GM12892 (cell line): ENCODE results near the gene CACNA1E.
"Not testable (repeated sequence)": the region's sequence is repeated elsewhere in the genome, so short reads cannot be mapped to it uniquely, and the experiment has no call there.

Experiments
- DNase-seq: peaks from one replicate; pipeline ENCODE4 v3.0.0; 2011; ENCODE audit not compliant: insufficient read length
- FAIRE-seq: peaks from 2 replicates; lab custom pipeline; 2011; peaks lifted over from hg19 to GRCh38; lab: Jason Lieb, UNC
- POLR2A ChIP-seq: IDR thresholded peaks from 2 replicates; pipeline ENCODE4 v1.6.1; 2011; ENCODE audit warnings: low read depth, low read length, control low read depth
- POLR2AphosphoS5 ChIP-seq: IDR thresholded peaks from 2 replicates; pipeline ENCODE4 v1.6.1; 2011; ENCODE audit warnings: low read depth, low read length, control low read depth
- TAF1 ChIP-seq: IDR thresholded peaks from 2 replicates; pipeline ENCODE4 v1.6.1; 2011; ENCODE audit warnings: low read depth, mild to moderate bottlenecking, control low read depth, low read length, borderline replicate concordance

Gene CACNA1E

DNA sequence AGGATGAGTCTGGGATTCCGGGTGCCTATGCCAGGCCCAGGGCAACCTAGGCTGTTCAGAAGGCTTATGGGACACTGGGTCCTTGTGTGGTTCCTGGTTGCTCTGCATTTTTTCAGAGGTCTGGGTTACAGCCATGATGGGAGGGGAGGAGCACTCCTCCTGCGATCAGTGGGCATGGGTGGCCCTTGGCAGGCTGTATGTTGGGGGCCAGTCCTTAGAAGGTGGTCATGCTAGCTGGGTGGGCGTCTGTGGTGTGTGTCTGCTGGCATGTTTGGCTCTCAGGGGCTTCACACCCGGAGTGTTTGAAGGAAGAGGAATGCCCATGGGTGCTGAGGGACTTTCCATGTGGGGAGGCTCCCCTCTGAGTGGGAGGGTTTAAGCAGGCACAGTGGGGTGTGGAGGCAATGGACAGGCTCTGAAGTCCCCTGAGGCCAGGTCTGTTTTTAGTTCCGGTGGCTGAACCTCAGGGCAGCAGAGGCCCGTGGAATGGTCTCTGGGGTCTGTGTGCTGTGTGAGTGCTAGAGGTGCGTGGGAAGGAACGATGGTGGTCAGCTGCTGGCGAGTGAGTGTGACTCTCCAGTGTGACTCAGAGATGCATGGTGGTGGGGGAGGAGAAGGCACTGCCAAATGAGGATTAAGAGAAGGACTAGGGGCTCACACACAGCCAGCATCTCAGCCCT is 25.3 kb downstream of the CACNA1E start:
- DNase-seq (no peak), FAIRE-seq (peak; percentile 85)
- TF ChIP-seq POLR2A (no peak), TAF1 (0 out of 2 replicates have a peak, but pooled peaks have one; percentile 31), POLR2AphosphoS5 (peak; percentile 23; the same call in 1 of the 2 replicates)

DNA sequence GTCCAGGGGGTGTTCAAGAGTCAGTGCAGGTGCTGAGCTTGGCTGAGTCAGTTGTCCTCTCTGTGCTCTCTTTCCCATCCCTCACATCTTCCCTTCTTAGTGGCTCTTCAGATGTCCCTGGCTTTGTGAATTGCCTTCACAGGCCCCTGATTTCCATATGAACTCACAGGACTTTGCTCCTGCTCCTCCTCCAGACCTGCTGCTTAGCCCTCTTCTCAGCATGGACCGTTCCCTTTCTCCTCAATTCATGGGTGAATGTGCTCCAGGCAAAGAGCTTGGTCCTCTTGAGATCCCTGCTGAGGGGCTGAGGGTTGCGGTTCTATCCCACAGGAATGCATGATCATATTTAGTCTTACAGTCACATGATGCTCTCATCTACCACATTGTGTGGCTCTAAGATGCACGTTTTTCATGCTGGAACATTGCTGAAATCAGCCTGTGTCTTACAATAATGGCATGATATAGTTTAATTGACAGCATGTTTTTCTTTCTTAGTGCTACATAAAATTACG is 30.5 kb downstream of the CACNA1E start:
- no peak for DNase-seq
- TF ChIP-seq POLR2AphosphoS5 (no peak), TAF1 (no peak), POLR2A (no peak)
- FAIRE-seq, result no peak

DNA sequence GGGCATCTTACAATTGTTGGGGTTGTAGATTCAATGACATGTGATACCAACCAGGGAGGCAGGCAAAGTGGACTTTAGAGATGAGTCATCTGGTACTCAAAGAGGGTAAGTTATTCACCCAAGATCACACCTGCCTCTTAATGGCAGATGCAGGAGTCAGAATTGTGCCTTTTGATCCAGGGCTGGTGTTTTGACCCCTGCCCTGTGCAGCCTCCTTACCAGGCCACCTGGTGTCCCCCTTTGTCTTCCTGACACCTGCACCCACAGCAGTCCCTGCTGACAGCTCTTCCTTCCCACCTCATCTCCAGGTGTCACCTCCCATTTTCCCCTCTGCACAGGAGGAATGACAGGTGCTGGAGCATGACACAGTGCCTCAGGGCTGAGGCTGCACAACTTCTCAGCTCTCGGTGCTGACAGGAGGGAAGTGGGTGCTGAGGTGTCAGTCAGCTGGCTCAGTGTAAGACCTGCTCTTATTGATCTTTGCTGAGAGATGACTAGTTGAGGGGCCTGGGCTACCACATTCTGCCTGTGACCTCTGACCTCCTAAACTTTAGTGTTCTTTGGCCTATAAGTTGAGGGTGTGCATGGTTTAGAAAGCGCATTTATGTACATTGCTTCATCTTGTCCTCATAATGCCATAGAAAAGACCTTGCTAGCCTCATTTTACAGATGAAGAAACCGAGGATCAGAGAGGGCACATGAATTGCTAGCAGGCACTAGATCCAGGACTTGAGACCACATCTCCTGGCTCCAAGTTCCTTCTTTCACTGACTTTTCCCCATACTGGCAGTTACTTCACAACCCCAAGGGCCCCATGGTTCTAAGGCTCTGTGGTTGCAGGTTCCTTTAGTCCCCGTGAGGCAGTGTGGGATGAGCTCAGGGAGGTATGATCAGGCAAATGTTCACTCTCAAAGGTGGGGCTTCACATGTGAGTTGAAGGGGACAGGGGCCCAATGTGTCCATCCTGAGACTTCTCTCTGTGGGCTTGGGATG is 31.3 kb downstream of the CACNA1E start:
- no peak for DNase-seq
- peak; percentile 84 for FAIRE-seq
- TF ChIP-seq POLR2AphosphoS5 (0 out of 2 replicates have a peak, but pooled peaks have one; percentile 20), TAF1 (no peak)

DNA sequence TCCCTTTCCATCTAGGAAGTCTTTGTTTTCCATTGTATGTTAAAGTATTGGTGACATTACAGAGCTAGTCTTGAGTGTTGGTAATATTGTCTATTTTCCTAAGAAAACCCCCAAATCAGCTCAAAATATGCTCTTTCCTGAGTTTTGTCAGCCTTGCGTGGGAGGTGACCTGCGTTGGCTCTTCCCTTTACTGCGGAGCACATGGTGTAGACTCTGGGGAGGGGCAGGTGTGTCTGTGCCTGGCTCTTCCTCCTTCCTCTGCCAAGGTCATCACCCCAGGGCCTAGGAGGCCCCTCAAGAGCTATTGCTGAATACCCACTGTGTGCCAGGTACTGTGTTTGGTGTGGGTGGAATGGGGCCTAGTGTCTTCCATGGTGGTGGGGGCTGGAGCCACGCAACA is 33.4 kb downstream of the CACNA1E start:
- FAIRE-seq (no peak), DNase-seq (no peak)
- TF ChIP-seq TAF1 (no peak), POLR2AphosphoS5 (no peak), POLR2A (no peak)

DNA sequence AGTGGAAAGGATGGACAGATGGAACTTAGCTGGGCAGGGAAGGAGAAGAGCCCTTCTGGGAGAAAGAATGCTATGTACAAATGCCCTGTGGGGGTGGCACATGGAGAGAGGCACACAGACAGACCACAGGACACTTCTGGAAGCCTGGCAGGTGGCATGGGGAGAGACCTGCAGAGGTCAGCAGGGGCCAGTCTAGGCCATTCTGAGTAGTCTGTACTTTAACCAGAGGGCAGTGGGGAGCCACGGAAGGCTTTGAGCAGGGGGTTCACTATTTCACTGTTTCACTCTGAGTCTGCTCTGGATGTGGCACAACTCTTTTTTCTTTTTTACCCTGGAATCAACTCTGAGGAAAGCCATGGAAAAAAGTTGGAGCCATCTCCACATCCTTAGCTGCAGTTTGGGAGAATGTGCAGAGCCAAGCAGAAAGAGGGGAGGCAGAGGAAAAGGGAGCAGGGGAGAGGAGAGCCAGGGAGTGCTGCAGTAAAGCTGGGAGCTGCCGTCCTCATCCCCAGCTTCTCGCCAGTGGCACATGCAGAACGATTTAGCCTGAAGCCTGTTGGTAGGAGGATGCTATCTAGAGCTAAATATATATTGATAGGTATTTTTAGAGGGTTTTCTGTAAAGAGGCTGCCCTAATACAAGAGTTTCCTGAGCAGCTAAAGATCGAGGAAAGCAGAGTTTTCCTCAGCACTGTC is 34.0 kb downstream of the CACNA1E start:
- DNase-seq, result no peak
- TF ChIP-seq POLR2AphosphoS5, result no peak
- no peak for TF ChIP-seq TAF1
- TF ChIP-seq POLR2A, result no peak
- no peak for FAIRE-seq

DNA sequence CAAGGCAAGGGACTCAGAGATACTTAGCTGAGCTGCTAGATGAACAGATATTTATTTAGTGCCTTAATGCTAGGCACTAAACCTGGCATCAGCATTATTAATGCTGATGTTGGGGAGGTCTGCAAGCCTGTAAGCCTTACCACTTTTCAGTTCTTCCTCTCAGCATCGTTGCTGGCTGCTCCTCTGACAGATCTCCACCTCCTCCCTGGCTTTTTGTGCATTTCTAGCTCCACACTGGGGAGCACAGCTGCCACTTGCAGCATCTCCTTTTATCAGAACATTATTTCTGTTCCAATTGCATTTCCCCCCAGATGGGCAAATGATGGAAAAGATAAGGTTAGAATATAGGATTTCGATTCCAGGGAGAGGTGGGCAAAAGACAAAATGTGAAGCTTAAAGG is 34.8 kb downstream of the CACNA1E start:
- FAIRE-seq (no peak), DNase-seq (no peak)
- TF ChIP-seq POLR2AphosphoS5 (no peak), POLR2A (no peak), TAF1 (no peak)

DNA sequence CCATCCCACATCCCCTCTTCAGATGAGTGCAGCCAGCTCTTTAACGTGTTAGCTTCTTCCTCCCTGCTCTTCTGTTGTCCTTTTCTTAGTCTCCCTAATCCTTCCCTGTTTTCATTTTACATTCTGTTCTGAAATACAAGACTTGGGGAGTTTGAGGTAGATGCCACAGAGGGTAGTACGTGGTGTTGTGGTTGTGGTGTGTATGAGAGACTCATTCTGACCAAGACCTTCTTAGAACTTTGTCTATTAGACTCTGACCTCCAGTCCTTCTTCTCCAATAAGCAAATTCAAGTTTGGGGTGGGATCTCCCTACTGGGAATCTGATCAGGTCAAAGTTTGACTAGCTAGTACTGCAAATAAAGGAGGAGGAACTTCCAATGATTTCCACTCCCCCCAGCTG is 39.5 kb downstream of the CACNA1E start:
- no peak for DNase-seq
- FAIRE-seq, result peak; percentile 33
- TF ChIP-seq TAF1 (no peak), POLR2AphosphoS5 (no peak), POLR2A (no peak)

DNA sequence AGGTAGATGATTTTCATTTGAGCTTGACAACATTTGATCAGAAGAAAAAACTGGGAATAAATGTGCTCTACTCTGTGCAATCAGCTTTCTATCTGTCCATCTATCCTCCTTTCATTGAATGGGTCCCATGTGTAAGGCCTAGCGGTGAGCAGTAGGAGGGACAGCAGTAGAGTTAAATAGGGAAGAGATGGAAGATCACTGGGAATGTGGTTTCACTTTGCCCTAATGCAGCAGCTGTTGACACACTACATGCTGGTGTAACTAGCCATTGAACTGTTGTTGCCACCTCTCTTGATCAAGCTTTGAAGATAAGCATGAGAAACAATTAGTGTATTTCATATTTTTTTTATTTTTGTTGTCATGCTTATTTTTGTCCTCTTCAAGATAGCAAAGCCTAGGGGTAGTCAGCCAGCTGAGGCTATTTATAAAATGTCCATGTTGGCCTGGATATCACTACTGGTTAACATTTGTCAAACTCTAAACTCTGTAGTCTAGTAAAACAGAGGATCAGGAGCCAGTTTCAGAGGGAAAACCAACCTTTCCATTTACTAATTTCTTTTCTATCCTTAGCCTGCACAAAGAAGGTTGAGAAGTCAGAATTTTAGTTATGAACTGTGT is 41.9 kb downstream of the CACNA1E start:
- TF ChIP-seq POLR2AphosphoS5 (no peak), TAF1 (no peak), POLR2A (no peak)
- no peak for DNase-seq
- no peak for FAIRE-seq

DNA sequence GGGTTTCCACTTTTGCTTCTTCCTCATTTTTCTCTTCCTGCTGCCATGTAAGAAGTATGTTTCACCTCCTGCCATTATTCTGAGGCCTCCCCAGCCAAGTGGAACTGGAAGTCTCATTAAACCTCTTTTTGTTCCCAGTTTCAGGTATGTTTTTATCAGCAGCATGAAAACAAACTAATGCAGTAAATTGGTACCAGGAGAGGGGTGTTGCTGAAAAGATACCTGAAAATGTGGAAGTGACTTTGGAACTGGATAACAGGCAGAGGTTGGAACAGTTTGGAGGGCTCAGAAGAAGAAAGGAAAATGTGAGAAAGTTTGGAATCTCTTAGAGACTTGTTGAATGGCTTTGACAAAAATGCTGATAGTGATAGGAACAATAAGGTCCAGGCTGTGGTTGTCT is 44.9 kb downstream of the CACNA1E start:
- DNase-seq, FAIRE-seq: not testable (repeated sequence)

DNA sequence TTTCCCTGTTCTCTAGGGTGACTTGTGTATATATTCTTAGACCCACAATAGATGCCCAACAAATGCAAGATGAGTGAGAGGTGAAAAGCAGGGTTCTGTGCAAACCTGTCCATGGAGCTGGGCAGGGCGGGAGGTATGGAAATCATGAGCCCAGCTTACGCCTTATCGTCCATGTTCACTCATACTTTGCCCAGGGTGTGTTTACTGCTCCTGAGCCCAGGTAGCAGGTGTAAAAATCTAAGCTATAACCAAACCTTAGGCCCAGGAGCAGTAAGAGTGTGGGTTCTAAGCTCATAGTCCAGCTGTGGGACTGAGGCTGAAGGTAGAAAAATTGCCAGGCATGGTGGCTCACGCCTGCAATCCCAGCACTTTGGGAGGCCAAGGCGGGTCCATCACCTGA is 48.1 kb downstream of the CACNA1E start:
- FAIRE-seq (no peak), DNase-seq (no peak)
- no peak for TF ChIP-seq POLR2A
- no peak for TF ChIP-seq POLR2AphosphoS5
- TF ChIP-seq TAF1, result no peak
